ENCODE data around the gene RHBDL1. TPM values are rescaled to one million over a fixed set of nuclear protein-coding genes. Genes with fewer than 3 reads are reported as not detected.

The RHBDL1 gene
- total and polyA plus RNA-seq, 9 of the 15 experiments (the other 6 are each of a cell fraction or from before 2014, with no cell fraction given) = 0.03 to 5.6 (median 1.3) TPM; not detected in 1

DNA sequence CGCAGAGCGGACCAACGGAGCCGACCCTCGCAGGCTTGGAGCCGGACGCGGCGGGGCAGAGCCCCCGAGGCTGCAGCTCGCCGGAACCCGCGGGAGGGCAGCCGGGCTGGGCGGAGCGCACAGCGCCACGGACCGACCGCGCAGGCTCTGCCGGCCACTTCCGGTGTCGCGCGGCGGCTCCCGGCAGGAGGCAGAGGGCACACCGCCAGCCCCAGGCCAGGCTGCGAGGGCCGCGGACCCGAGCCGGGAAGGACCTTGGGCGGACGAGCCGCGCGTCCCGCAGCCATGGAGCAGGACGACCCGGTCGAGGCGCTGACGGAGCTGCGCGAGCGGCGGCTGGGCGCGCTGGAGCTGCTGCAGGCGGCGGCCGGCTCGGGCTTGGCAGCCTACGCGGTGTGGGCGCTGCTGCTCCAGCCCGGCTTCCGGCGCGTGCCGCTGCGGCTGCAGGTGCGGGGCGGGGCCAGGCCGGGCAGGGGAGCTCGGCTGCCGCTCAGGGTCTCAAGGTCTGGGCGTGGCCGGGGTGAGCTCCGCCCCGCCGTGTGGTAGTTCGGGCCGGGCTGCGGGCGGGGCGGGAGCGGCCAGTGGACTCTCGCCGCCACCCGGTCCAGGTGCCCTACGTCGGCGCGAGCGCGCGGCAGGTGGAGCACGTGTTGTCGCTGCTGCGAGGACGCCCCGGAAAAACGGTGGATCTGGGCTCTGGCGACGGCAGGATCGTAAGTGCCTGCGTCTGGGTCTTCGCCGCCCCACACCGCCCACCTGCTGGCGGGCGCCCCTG, 45.7 kb downstream of the RHBDL1 start, which contains the start of gene ANTKMT (continued):
- TF ChIP-seq ZBTB33 (CRISPR knock-in tag; IDR thresholded peaks at IDR 0.05) = no peak; the same call in 1 of the 2 replicates
- TF ChIP-seq CBFA2T2 (conservative IDR thresholded peaks at IDR 0.05) = no peak
- no peak for TF ChIP-seq MEF2D (tag; conservative IDR thresholded peaks at IDR 0.05; ENCODE audit: low read depth)
- no peak for TF ChIP-seq ZNF507 (tag; conservative IDR thresholded peaks at IDR 0.05)
- TF ChIP-seq TRIM28 (IDR thresholded peaks at IDR 0.05) = no peak; the same call in 1 of the 2 replicates
- no peak for TF ChIP-seq ZNF699 (CRISPR knock-in tag; IDR thresholded peaks at IDR 0.05; ENCODE audit: insufficient replicate concordance)
- TF ChIP-seq ZFP30 (CRISPR knock-in tag; IDR thresholded peaks at IDR 0.05; ENCODE audit: borderline replicate concordance) = no peak
- no peak for TF ChIP-seq ZNF766 (CRISPR knock-in tag; conservative IDR thresholded peaks at IDR 0.05)
- no peak for TF ChIP-seq RBM14 (IDR thresholded peaks at IDR 0.05; ENCODE audit: borderline replicate concordance, insufficient read depth, low read depth, low read length)
- TF ChIP-seq RAD21 (CRISPR knock-in tag; conservative IDR thresholded peaks at IDR 0.05 in 1 of 2, IDR thresholded peaks at IDR 0.05 in 1 of 2) = no peak; a peak in 1 of 4 replicates
- TF ChIP-seq RBM25 (IDR thresholded peaks at IDR 0.05; ENCODE audit: low read depth, low read length, severe bottlenecking) = peak; percentile 42
- TF ChIP-seq CREBBP (IDR thresholded peaks at IDR 0.05; ENCODE audit: low read depth, low read length) = no peak
- TF ChIP-seq, protein P1, sequence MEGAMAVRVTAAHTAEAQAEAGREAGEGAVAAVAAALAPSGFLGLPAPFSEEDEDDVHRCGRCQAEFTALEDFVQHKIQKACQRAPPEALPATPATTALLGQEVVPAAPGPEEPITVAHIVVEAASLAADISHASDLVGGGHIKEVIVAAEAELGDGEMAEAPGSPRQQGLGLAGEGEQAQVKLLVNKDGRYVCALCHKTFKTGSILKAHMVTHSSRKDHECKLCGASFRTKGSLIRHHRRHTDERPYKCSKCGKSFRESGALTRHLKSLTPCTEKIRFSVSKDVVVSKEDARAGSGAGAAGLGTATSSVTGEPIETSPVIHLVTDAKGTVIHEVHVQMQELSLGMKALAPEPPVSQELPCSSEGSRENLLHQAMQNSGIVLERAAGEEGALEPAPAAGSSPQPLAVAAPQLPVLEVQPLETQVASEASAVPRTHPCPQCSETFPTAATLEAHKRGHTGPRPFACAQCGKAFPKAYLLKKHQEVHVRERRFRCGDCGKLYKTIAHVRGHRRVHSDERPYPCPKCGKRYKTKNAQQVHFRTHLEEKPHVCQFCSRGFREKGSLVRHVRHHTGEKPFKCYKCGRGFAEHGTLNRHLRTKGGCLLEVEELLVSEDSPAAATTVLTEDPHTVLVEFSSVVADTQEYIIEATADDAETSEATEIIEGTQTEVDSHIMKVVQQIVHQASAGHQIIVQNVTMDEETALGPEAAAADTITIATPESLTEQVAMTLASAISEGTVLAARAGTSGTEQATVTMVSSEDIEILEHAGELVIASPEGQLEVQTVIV (CRISPR knock-in tag; IDR thresholded peaks at IDR 0.05; ENCODE audit: borderline replicate concordance) = peak; percentile 87
- peak; percentile 90; the same call in 1 of the 2 replicates for TF ChIP-seq ERF (CRISPR knock-in tag; IDR thresholded peaks at IDR 0.05)
- no peak for TF ChIP-seq SIRT6 (IDR thresholded peaks at IDR 0.05; ENCODE audit: low read depth, low read length)
- no peak for TF ChIP-seq ZBED1 (IDR thresholded peaks at IDR 0.05)
- no peak for TF ChIP-seq MED1 (CRISPR knock-in tag; IDR thresholded peaks at IDR 0.05; ENCODE audit: borderline replicate concordance)
- TF ChIP-seq, protein P2, sequence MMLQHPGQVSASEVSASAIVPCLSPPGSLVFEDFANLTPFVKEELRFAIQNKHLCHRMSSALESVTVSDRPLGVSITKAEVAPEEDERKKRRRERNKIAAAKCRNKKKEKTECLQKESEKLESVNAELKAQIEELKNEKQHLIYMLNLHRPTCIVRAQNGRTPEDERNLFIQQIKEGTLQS (IDR thresholded peaks at IDR 0.05) = no peak
- TF ChIP-seq, protein P2 (CRISPR knock-in tag; conservative IDR thresholded peaks at IDR 0.05) = no peak
- no peak for TF ChIP-seq EZH2 (IDR thresholded peaks at IDR 0.05; ENCODE audit: borderline replicate concordance, low read depth, low read length)
- TF ChIP-seq ZNF589 (CRISPR knock-in tag; IDR thresholded peaks at IDR 0.05; ENCODE audit: low read depth) = peak; percentile 46; the same call in 1 of the 2 replicates
- TF ChIP-seq, protein P3, sequence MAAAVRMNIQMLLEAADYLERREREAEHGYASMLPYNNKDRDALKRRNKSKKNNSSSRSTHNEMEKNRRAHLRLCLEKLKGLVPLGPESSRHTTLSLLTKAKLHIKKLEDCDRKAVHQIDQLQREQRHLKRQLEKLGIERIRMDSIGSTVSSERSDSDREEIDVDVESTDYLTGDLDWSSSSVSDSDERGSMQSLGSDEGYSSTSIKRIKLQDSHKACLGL (CRISPR knock-in tag; IDR thresholded peaks at IDR 0.05; ENCODE audit: borderline replicate concordance, poor library complexity, severe bottlenecking) = no peak

All from K562 (cell line).